OCI-LY1 (cell line): Measurements from ENCODE around the gene NDUFC1.

ENCODE experiments used
- CTCF ChIP-seq: fragments of 200-600 bp; sonication (generic), shearing (Covaris generic); IDR thresholded peaks from 2 replicates; pipeline ENCODE4 v1.5.1; 2017; ENCODE audit warnings: mild to moderate bottlenecking, antibody characterized with exemption, low read length, moderate library complexity, mixed read lengths
- EZH2 ChIP-seq: fragments of 200-600 bp; sonication (generic), shearing (Covaris generic); IDR thresholded peaks from 2 replicates; pipeline ENCODE4 v1.8.0; 2017; ENCODE audit warnings: borderline replicate concordance, mixed run types, mild to moderate bottlenecking, antibody characterized with exemption, low read length, moderate library complexity, mixed read lengths

- TF ChIP-seq CTCF (no peak), EZH2 (no peak)
Observed at GRCh38 chr4:139314047-139314800, 11.9 kb upstream of the NDUFC1 start.
